C4-2B (cell line): ENCODE measurements around the gene CAMK4.

Experiments
- CTCF ChIP-seq: fragments of 450-650 bp; conservative IDR thresholded peaks from 2 replicates; pipeline ENCODE4 v1.5.1; 2017; ENCODE audit warnings: mild to moderate bottlenecking
- ZFX ChIP-seq: fragments of 450-650 bp; IDR thresholded peaks from 2 replicates; pipeline ENCODE4 v1.6.1; 2017

GRCh38 chr5:111262815-111263214, 38.6 kb downstream of the CAMK4 start:
- TF ChIP-seq CTCF, result no peak
- TF ChIP-seq ZFX, result no peak
